Fibroblast of peridontal ligament (primary cell): ENCODE data around the gene DZIP1L.
"Not testable (repeated sequence)": the region's sequence is repeated elsewhere in the genome, so short reads cannot be mapped to it uniquely, and the experiment has no call there.

Experiments
- DNase-seq: peaks from one replicate; pipeline ENCODE4 v3.0.0-alpha.2; 2010; ENCODE audit errors: extremely low read depth

DZIP1L gene

DNA sequence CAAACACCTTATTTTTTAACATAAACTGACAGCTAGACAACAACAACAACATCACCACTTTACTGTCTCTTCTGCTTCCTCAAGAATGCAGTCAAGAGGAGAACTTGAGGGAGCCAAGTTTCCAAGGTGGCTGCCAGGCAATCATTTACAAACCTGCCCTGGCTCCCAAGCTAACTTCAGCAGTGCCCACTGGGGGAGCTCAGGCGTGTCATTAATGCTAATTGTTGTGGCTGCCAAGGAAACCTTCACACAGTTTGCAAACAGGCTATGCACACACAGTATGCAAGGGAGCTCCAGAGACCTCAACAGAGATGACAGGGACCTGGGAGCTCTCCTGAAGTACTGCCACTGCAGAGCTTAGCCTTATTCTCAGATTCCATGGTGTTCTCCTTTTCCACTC is 2.1 kb downstream of the DZIP1L start:
- no peak for DNase-seq

DNA sequence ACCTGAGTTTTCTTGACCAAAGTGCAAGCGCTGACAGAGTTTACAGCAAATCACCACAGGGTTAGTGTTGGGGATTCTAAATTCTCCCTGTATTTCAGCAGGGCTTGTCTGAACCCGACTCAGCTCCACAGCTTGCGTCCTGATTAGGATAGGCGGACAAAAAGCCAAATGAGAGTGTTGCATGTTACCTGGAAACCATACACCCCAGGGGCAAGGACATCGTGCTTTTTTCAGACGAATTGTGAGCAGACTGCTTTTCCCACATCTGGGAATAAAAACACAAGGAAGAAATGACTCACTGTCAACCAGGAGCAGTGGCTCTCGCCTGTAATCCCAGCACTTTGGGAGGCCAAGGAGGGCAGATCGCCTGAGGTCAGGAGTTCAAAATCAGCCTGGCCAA is 3.0 kb downstream of the DZIP1L start:
- DNase-seq = no peak

DNA sequence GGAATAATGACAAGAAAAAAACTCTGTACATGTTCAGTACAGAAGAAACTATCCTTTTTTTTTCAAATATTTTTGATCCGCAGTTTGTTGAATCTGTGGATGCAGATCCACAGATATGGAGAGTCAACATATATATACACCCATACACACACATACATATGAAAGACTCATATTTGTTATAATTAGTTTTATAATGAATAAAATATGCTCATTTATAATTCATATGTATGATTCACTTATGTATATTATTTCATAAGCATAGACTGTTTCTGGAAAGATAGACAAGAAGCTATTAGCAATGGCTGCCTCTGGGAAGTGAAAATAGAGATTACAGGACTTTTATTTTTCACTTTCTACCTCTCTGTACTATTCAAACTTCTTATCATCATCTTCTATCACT is 9.8 kb downstream of the DZIP1L start:
- no peak for DNase-seq

DNA sequence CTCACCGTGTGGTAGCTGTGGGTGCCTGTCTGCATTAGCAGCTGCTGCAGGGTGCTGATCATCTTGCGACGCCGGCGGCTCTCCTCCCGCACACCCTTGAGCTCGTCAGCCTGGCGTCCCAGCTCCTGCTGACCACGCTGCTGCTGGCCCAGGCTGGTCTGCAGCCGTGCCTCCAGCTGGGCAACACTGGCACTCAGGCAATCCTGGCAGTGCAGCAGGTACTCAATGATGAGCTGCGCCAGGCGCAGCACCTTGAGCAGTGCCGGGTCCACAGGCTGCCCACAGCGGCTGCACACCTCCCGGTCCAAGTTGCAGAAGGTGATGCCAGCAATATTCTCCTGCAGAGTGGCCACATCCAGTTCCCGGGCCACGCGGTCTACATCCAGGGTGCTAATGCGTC is 11.9 kb downstream of the DZIP1L start:
- no peak for DNase-seq

DNA sequence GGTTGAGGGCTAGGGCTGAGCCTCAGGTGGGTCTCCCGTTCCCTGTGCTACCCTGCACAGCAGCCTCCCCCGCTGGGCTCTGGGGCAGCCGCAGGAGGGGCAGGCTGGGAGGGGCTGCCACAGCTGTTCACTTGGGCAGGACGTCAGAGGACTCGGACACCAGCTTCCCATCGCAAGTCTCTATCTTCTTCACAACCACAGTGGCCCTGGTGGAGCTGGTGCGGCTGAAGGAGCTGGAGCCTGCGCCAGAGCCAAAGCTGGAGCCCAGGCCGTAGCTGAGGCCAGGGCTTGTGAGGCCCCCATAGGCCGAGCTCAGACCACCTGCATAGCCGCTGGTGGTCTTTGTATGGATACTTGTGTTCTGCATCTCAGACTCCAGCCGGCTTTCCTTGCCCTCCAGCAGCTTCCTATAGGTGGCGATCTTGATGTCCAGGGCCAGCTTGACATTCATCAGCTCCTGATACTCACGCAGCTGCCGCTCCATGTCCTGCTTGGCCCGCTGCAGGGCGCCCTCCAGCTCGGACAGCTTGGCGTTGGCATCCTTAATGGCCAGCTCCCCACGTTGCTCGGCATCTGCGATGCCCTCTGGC is 14.0 kb downstream of the DZIP1L start:
- not testable (repeated sequence) for DNase-seq

DNA sequence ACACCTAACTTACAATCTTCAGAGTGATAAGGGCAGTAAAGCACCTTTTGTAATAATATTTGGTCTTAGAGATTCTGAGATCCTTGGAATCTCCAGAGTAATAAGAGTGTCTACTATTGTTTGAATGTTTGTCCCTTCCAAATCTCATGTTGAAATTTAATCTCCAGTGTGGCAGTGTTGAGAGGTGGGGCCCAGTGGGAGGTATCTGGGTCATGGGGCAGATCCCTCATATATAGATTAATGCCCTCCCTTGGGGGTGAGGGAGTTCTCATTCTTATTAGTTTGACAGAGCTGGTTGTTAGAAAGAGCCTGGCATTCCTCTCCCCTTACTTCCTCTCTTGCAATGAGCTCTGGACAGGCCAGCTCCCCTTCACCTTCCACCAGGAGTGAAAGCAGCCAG is 16.0 kb downstream of the DZIP1L start:
- DNase-seq = no peak

DNA sequence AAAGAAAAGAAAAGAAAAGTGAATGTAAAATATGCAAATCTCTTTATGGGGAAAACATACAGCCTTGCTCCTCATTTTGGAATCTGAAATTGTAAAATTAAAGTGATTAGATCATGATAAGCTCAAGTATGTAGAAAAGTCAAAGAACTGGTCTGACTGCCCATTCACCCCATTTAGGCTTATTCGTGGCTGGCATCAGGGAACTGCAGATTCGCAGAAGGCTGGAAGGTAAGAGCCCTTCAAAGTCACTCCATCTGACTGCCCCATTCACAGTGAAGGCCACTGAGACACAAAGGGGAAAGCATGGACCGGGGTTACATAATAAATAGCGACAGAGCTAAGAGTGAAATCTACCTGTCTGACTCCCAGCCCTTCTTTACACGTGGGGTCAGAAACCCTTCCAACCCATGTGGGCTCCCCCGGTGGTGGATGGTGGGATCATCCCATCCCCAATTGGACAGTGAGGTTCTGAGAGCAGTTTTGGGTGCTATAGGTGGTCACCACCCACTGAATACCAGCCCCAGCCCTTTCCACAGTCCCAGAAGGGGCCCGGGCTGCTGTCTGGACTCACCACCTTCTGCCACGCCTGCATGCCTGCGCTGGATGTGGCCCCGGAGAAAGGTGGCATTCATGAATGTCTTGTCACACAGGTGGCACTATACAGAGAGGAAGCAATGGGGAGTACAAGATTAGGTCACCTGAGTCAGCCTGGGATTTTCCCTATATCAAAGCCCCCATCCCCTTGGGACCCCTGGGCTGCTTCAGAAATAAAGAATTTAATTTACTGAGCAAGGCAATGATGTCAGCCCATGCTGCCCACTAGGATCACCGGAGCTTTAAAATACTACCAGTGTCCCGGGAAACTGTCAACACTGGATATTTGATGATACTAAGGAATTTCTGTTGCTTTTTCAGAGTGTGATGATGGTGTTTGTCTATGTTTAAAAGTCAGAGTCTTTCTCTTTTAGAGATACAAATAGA is 17.9 kb downstream of the DZIP1L start:
- no peak for DNase-seq

DNA sequence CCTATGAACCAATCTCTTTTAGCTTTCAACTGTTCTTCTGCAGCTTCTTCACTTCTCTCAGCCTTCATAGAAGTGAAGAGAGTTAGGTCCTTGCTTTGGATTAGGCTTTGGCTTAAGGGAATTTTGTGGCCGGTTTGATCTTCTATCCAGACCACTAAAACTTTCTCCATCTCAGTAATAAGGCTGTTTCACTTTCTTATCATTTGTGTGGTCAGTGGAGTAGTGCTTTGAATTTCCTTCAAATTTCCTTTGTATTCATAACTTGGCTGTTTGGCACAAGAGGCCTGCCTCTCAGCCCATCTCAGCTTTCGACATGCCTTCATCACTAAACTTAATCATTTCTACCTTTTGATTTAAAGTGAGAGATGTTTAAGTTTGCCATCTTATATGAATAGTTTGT is 21.7 kb downstream of the DZIP1L start:
- no peak for DNase-seq

DNA sequence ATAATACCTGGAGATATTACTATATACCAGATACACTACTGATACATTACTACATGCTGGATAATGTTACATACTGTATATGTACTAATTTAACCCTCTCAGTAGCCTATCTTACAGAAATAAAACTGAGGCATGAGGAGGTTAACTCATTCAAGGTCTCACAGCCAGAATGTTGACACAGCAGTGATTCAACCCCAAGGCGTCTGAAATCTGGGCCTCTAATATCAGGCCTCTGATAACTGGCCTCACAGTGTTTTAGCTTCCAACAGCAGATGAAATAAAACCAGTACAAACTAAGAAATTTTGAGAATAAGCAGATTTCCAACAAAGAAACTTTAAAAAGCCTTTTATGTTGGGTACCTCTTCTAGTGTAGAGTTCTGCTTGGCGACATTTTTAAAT is 23.4 kb downstream of the DZIP1L start:
- peak; percentile 50 for DNase-seq

DNA sequence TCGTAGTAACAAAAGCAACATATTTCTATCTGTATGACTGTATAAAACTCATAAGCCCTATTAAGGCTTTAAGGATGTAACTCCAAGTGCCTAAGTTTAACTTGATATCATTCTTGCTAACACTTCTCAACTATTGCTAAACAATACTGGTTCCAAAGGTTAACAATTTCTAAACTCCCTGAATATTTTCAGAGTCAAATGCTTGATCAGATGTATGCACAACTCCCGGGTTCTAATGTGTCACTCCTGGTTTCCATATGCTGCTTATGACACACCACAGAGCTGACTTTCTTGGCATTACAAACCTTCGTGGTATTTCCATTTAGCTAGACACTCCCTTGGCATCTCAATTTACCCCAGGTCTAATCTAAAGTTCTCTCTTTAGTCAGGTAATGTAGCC is 26.3 kb downstream of the DZIP1L start:
- peak; percentile 63 for DNase-seq

DNA sequence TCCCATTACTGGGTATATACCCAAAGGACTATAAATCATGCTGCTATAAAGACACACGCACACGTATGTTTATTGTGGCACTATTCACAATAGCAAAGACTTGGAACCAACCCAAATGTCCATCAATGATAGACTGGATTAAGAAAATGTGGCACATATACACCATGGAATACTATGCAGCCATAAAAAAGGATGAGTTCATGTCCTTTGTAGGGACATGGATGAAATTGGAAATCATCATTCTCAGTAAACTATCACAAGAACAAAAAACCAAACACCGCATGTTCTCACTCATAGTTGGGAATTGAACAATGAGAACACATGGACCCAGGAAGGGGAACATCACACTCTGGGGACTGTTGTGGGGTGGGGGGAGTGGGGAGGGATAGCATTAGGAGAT is 29.7 kb downstream of the DZIP1L start:
- DNase-seq = not testable (repeated sequence)

DNA sequence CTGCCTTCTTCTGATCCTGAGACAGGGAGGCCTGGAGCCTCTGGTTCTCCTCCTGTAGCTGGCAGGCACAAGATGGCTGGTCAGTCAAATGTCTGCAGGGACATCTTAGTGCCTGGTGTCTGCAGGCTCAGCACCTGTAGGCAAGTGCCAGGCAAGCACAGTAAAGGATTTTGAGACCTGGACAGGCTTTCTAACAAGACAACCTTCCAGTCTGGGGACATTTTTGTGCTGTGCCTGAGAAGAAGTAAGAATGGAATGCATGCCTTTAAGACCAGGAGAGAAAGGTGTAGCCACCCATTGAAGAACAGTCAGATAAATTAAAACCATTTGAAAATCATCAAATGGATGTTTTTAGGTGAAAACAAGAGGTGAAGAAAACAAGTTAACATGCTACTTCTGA is 31.2 kb downstream of the DZIP1L start:
- DNase-seq = no peak

DNA sequence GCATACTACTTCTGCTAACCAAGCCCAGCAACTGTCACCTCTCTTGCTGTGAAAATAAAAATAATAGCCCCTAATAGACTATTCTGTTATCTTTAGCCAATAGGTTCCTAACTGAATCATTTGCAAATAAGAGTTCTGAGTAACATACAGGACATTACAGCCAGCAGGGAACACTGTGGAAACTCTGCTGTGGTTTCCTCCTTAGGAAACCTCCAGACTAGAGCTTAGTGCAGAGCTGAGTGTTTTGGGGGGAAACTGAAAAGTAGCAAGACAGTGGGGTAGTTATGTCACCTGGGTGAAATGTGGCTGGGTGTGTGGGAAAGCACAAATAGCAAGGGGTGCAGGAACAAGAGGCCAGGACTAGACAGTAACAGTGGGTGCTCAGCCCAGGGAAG is 32.4 kb downstream of the DZIP1L start:
- no peak for DNase-seq

DNA sequence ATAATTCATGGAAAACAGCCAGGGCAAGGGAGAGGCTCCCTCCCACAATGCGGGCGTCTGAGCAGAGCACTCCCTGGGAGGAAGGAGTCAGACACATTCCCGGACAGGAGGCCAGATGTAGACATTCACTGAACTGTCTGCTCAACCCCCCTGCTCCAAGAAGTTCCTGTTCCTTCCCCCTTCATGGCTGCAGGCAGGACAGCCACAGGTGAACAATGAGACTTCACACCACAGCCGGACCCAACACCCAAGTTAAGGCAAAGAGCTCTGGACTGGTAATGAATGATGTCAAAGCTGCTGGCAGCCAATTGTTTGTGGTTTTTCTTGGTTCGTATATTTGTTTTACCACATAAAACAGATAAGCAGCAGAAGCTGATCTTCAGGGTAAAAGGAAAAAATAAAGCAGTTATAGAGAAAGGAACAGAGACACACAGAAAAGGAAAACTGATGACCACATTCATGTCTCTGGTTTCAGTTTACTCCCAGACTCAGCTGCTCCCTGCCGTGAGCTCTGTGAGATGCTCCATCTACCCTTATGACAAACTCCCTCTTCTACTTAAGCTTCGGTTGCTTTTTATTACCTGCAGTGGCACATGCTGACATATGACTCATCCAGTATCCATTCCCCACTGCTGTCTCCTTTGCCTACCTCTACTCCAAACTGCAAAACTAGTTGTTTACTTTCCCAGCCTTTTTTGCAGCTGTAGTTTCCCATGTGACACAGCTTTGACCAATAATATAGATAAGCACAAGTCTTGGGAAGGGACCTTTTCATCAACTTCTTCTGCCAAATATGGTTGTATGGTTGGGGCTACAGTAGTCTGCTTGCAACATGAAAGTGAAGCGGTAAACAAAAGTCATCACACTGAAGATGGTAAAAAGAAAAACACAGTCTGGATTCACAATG is 33.1 kb downstream of the DZIP1L start:
- DNase-seq = peak; percentile 64

DNA sequence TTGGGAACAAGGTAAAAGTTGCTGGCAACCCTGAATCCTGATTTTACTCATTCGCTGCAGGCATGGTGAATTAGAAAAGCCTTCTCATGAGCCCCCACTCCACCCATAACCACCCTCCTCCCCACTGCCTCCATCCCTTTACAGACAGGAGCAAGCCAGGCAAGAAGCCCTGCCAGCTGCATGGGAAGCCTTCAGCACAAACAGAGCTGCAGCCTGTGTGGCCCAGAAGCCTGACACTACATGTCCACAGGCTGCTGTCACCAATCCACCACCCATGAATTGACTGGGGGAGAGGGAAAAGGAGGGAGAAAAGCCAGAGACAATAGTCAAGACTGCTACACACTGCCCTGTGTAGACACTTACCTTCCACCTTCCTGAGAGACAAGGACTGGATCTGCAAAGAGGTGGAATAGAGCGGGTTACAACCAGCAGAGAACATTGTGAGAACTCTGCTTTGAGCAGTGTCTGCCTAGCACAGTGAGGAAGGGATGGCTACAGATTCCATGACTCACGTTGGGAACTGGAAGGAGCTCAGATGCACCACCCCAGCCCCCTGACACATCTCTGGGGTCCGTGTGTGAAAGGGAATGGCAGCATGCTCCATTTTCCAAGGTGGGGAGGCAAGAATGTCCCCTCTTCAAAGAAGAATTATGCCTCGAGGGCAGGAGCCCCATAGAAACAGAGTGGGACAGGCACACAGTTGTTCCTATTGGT is 33.9 kb downstream of the DZIP1L start:
- DNase-seq = peak; percentile 46

DNA sequence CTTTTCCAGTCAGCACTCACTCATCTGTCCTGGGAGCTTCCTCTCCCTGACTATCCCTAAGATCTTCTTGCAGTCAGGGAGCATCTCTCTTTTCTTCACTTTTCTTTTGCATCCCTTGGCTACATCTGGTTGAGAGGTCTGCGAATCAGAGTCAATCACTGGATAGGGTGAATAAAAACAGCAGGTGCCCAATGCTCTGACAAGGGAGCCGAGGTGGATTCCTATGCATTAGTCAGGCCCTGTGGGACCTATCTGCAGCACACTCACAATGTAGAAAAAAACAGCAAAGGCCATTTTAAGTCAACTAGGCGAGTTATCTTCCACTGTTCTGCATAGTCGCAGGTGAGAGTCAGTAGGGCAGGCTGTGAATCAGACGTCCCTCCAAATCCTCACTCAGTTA is 35.5 kb downstream of the DZIP1L start:
- DNase-seq = no peak

DNA sequence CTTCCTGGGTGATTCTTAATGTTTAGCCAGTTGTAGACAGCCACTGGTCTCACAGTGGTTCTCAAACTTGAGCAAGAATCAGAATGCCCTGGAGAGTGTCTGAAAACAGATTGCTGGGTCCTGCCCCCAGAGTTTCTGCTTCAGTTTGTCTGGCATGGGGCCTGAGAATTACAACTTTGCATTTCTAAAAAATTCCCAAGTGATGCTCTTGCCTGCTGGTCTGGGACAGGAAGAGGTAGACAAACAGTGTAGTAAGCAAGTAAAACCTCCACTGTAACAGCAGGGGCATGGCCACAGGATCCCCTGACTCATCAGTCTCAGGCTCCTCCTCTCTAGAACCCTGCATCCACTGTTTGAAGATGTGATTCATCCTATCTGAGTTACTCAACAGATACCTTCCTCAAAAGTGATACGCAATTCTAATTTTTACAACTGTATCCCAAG is 36.5 kb downstream of the DZIP1L start:
- DNase-seq = peak; percentile 87

DNA sequence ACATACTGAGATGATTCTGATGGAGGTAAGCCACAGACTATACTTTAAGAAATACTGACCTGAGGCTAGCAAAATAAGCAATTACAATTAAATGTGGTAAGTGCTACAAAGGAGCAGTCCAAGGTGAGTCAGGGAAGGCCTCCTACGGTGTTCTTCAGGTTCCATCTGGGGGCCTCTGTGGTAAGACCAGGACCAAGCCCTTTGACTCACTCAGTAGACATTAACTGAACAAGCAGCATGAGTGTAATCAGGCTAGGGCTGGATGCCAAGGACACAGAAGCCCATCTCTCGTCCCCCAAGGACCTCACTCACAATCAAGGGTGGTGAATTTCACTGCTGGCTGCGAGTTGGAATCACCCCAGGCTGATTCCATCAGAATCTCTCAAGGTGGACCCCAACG is 37.3 kb downstream of the DZIP1L start:
- no peak for DNase-seq

DNA sequence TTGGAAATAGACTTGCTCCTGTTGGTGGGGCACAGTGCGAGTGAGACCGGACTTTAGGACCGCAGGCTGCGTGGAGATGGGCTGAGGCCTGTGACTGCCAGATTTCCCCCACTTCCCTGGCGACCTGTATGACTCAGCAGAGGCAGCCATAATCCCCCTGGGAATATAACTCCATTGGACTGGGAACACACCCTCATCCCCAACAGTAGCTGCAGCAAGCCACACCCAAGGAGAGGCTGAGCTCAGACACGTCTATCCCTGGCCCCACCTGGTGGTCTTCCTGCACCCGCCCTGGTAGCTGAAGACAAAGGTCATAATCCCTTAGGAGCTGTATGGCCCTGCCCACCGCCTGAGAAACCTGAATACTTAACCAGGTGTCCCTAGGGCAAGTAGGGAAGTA is 42.6 kb downstream of the DZIP1L start:
- no peak for DNase-seq

DNA sequence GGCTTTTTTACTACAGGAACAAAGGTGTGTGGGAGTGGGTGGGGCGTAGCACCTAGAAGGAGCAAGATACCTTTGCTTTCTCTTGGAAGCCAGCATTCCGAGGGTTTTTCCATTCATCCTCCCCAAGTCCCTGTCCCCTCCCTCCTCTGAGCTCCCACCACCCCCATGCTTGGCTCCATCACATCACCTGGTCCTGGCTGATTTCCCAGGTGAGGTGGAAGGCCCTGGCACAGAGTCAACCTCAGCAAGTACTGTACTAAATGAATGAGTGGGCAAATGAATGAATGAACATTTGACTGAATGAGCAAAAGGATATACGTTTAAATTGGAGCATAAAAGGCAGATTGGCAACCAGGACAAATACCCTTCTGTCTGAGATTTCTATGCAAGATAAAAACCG is 45.4 kb downstream of the DZIP1L start:
- no peak for DNase-seq

DNA sequence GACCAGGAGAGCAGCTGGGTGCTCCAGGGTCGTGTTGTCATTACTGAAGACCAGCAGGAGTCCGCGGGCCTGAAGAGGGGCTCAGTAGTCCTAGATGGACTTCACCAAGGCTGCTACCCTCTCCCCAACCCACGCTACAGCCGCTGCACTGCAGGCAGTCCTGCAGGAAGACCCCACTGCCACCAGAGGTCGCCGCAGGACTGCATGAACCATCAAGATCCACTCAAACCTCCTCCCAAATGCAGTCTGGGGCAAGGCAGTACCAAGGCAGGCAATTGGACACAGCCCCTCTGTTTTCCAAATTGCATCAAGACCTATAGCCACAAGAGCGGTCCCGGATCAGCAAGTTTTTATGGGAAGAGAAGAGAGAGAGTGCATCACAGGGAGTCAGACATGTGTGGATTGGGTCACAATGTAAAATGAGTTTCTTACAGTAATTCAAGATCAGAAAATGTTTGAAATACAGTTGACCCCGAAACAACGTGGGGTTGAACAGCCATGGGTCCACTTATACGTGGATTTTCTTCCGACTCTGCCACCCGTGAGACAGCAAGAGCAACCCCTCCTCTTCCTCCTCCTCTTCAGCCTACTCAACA is 46.7 kb downstream of the DZIP1L start:
- DNase-seq = peak; percentile 87
